Measurements from ENCODE around the gene PSMB7. TPM values are rescaled to one million over a fixed set of nuclear protein-coding genes. Genes with fewer than 3 reads are reported as not detected.

The PSMB7 gene
- polyA plus RNA-seq, 1 of the 3 experiments (the other 2 are of a cell fraction): 357 TPM

DNA sequence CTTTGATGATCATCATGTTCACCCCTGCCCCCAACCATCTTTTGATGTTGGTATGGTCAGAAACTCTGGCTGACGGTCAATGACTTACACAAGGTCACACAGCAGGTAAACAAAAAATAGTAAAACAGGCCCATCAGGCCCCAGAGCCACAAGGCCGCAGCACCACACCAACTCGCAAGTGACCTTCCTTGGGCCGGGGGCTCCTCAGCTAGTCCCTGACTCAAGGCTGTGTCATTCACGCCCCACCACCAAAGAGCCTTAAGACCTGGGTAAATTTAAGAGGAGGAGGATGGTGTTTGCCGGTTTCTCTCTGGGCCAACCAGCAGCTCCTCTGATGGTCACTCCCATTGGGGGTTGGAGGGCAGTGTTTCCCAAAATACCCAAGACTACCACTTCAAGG is 55.8 kb downstream of the PSMB7 start:
- H3K4me2 ChIP-seq: no peak overlapping the region
- DNase-seq: no peak
- no peak overlapping the region for H3K4me3 ChIP-seq (ENCODE audit: low read depth in 2 of 2, low read length in 1 of 2)
- peaks cover 95% of the 10 kb centered on the region for H4K20me1 ChIP-seq (ENCODE audit: insufficient read depth)
- CTCF ChIA-PET: no interaction called here
- H3K9ac ChIP-seq: no peak overlapping the region
- WGBS (ENCODE audit: low lambda C conversion rate): 97% methylated on average over 6 of the region's 6 CpGs
- POLR2A ChIA-PET: no interaction called here
- no peaks in the 10 kb centered on the region for H3K27me3 ChIP-seq (ENCODE audit: insufficient read depth)
- H3K27ac ChIP-seq (ENCODE audit: low read depth in 2 of 2, low read length in 1 of 2): no peak overlapping the region
- H3K4me1 ChIP-seq (ENCODE audit: control insufficient read depth in 1 of 2, insufficient read depth in 2 of 2, low read depth in 1 of 2, low read length in 1 of 2): peaks cover 0 to 2% of the 10 kb centered on the region in 2 experiments; a peak in 3 of 4 replicates
- peaks cover 0 to 26% of the 10 kb centered on the region in 2 experiments for H3K36me3 ChIP-seq (replicated peaks in 1 of 2; ENCODE audit: control insufficient read depth in 1 of 2, insufficient read depth in 2 of 2, low read length in 1 of 2)
- peaks cover 88% of the 10 kb centered on the region for H3K79me2 ChIP-seq (ENCODE audit: insufficient read depth)
- H3K9me3 ChIP-seq: no peaks in the 10 kb centered on the region
- TF ChIP-seq ELF1 (IDR thresholded peaks at IDR 0.05): no peak
- TF ChIP-seq MEF2A (IDR thresholded peaks at IDR 0.05; ENCODE audit: borderline replicate concordance, low read depth): no peak
- TF ChIP-seq, protein P1, sequence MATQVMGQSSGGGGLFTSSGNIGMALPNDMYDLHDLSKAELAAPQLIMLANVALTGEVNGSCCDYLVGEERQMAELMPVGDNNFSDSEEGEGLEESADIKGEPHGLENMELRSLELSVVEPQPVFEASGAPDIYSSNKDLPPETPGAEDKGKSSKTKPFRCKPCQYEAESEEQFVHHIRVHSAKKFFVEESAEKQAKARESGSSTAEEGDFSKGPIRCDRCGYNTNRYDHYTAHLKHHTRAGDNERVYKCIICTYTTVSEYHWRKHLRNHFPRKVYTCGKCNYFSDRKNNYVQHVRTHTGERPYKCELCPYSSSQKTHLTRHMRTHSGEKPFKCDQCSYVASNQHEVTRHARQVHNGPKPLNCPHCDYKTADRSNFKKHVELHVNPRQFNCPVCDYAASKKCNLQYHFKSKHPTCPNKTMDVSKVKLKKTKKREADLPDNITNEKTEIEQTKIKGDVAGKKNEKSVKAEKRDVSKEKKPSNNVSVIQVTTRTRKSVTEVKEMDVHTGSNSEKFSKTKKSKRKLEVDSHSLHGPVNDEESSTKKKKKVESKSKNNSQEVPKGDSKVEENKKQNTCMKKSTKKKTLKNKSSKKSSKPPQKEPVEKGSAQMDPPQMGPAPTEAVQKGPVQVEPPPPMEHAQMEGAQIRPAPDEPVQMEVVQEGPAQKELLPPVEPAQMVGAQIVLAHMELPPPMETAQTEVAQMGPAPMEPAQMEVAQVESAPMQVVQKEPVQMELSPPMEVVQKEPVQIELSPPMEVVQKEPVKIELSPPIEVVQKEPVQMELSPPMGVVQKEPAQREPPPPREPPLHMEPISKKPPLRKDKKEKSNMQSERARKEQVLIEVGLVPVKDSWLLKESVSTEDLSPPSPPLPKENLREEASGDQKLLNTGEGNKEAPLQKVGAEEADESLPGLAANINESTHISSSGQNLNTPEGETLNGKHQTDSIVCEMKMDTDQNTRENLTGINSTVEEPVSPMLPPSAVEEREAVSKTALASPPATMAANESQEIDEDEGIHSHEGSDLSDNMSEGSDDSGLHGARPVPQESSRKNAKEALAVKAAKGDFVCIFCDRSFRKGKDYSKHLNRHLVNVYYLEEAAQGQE (IDR thresholded peaks at IDR 0.05; ENCODE audit: low read depth, low read length): no peak
- TF ChIP-seq, protein P2, sequence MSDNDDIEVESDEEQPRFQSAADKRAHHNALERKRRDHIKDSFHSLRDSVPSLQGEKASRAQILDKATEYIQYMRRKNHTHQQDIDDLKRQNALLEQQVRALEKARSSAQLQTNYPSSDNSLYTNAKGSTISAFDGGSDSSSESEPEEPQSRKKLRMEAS (IDR thresholded peaks at IDR 0.05; ENCODE audit: low read depth): no peak
- TF ChIP-seq, protein P3, sequence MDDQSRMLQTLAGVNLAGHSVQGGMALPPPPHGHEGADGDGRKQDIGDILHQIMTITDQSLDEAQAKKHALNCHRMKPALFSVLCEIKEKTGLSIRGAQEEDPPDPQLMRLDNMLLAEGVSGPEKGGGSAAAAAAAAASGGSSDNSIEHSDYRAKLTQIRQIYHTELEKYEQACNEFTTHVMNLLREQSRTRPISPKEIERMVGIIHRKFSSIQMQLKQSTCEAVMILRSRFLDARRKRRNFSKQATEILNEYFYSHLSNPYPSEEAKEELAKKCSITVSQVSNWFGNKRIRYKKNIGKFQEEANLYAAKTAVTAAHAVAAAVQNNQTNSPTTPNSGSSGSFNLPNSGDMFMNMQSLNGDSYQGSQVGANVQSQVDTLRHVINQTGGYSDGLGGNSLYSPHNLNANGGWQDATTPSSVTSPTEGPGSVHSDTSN (IDR thresholded peaks at IDR 0.05): no peak
- TF ChIP-seq IRF3 (IDR thresholded peaks at IDR 0.05; ENCODE audit: low read depth, low read length): no peak
- no peak for TF ChIP-seq TEAD4 (IDR thresholded peaks at IDR 0.05; ENCODE audit: borderline replicate concordance, insufficient read depth)
- no peak for TF ChIP-seq GATA2 (CRISPR knock-in tag; IDR thresholded peaks at IDR 0.05)
- no peak for TF ChIP-seq GABPA (IDR thresholded peaks at IDR 0.05; ENCODE audit: low read depth)
- TF ChIP-seq, protein P4, sequence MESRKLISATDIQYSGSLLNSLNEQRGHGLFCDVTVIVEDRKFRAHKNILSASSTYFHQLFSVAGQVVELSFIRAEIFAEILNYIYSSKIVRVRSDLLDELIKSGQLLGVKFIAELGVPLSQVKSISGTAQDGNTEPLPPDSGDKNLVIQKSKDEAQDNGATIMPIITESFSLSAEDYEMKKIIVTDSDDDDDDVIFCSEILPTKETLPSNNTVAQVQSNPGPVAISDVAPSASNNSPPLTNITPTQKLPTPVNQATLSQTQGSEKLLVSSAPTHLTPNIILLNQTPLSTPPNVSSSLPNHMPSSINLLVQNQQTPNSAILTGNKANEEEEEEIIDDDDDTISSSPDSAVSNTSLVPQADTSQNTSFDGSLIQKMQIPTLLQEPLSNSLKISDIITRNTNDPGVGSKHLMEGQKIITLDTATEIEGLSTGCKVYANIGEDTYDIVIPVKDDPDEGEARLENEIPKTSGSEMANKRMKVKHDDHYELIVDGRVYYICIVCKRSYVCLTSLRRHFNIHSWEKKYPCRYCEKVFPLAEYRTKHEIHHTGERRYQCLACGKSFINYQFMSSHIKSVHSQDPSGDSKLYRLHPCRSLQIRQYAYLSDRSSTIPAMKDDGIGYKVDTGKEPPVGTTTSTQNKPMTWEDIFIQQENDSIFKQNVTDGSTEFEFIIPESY (IDR thresholded peaks at IDR 0.05; ENCODE audit: borderline replicate concordance, low read depth): no peak
- peaks cover 9% of the 10 kb centered on the region for H3F3A ChIP-seq (replicated peaks; ENCODE audit: insufficient read depth)
- H3K9me2 ChIP-seq: no peaks in the 10 kb centered on the region
- no peak overlapping the region for H2AFZ ChIP-seq (ENCODE audit: low read depth)
